IMR-90 (cell line): Measurements from ENCODE around the gene MLH1. TPM values are rescaled to one million over a fixed set of nuclear protein-coding genes. Genes with fewer than 3 reads are reported as not detected.
A peak's percentile ranks its signal among the peaks of the same experiment; 100 is the strongest.

Source experiments
- ATAC-seq: fragments of 200-7000 bp; cut with Tn5 transposase; 2 replicates; pipeline ENCODE4 v1.9.1; 2020; ENCODE audit warnings: low read depth, mild to moderate bottlenecking, moderate library complexity
- BruUV-seq: library from RNA; stranded (reverse); fragments of 400-500 nt; replicated peaks from 2 replicates; lab custom pipeline; 2021; lab: Mats Ljungman, UMichigan
- CTCF ChIA-PET: fragments of 300-600 bp; formaldehyde crosslinking; extraction: SDS; loops from one replicate; lab custom pipeline; 2021; ENCODE audit warnings: antibody characterized with exemption; lab: Yijun Ruan, JAX
- POLR2A ChIA-PET: fragments of 300-600 bp; sonication (Branson Sonifier 250); formaldehyde crosslinking; loops from one replicate; lab custom pipeline; 2022; ENCODE audit warnings: antibody characterized with exemption; ENCODE audit not compliant: unreplicated experiment; lab: Charles Lee
- DNase-seq: peaks from one replicate; pipeline ENCODE4 v3.0.0; 2013
- H2AFZ ChIP-seq: replicated peaks from 2 replicates; pipeline ENCODE3; 2013; ENCODE audit warnings: low read length, mild to moderate bottlenecking; ENCODE audit not compliant: poor library complexity
- H2AK5ac ChIP-seq: 2 replicates; pipeline ENCODE4 v1.6.1; 2013; ENCODE audit warnings: low read depth, low read length, inconsistent platforms
- H2AK9ac ChIP-seq: replicated peaks from 2 replicates; pipeline ENCODE3; 2013; ENCODE audit warnings: mild to moderate bottlenecking, low read depth, low read length, moderate library complexity; ENCODE audit not compliant: poor library complexity
- H2BK120ac ChIP-seq: 2 replicates; pipeline ENCODE4 v1.6.1; 2013; ENCODE audit warnings: low read depth, low read length, inconsistent platforms
- H2BK15ac ChIP-seq: 3 replicates; pipeline ENCODE4 v1.6.1; 2013; ENCODE audit warnings: low read depth, low read length, inconsistent platforms
- H2BK20ac ChIP-seq: 2 replicates; pipeline ENCODE4 v1.6.1; 2013; ENCODE audit warnings: low read depth, mild to moderate bottlenecking, inconsistent platforms, low read length, moderate library complexity
- H2BK5ac ChIP-seq: 2 replicates; pipeline ENCODE4 v1.6.1; 2013; ENCODE audit warnings: mild to moderate bottlenecking, low read depth, low read length, inconsistent platforms; ENCODE audit not compliant: poor library complexity, severe bottlenecking
- H3K14ac ChIP-seq: replicated peaks from 2 replicates; pipeline ENCODE4 v1.6.1; 2013; ENCODE audit warnings: low read depth, low read length, inconsistent platforms
- H3K18ac ChIP-seq: 2 replicates; pipeline ENCODE4 v1.6.1; 2013; ENCODE audit warnings: low read depth, low read length, control low read depth
- H3K23ac ChIP-seq: 2 replicates; pipeline ENCODE4 v1.6.1; 2013; ENCODE audit warnings: low read depth, low read length, inconsistent platforms
- H3K27ac ChIP-seq: 2 replicates; pipeline ENCODE4 v1.5.1; 2013; ENCODE audit warnings: mild to moderate bottlenecking, control low read depth, low read length; ENCODE audit not compliant: insufficient read depth
- H3K27me3 ChIP-seq: 2 replicates; pipeline ENCODE4 v1.6.1; 2013; ENCODE audit warnings: low read length; ENCODE audit not compliant: control insufficient read depth, insufficient read depth
- H3K36me3 ChIP-seq: 2 replicates; pipeline ENCODE4 v1.6.1; 2013; ENCODE audit warnings: low read length, mixed read lengths; ENCODE audit not compliant: control insufficient read depth, insufficient read depth
- H3K4ac ChIP-seq: 2 replicates; pipeline ENCODE4 v1.6.1; 2013; ENCODE audit warnings: low read depth, low read length, inconsistent platforms
- H3K4me1 ChIP-seq: 2 replicates; pipeline ENCODE4 v1.6.1; 2013; ENCODE audit warnings: low read length, mixed read lengths; ENCODE audit not compliant: control insufficient read depth, insufficient read depth
- H3K4me2 ChIP-seq: 2 replicates; pipeline ENCODE4 v1.6.1; 2013; ENCODE audit warnings: low read depth, mild to moderate bottlenecking, control low read depth, low read length, moderate library complexity
- H3K4me3 ChIP-seq: 2 replicates; pipeline ENCODE4 v1.5.1; 2013; ENCODE audit warnings: low read depth, mild to moderate bottlenecking, control low read depth, low read length, moderate library complexity; ENCODE audit not compliant: insufficient read depth
- H3K56ac ChIP-seq: 2 replicates; pipeline ENCODE4 v1.6.1; 2013; ENCODE audit warnings: low read length, inconsistent platforms; ENCODE audit not compliant: insufficient read depth; ENCODE audit errors: extremely low read depth
- H3K79me1 ChIP-seq, 2 experiments: 2 replicates each; pipeline ENCODE4 v1.6.1; 2013; ENCODE audit warnings: low read length in 2 of 2, inconsistent platforms in 1 of 2, low read depth in 1 of 2
- H3K9ac ChIP-seq: 2 replicates; pipeline ENCODE4 v1.6.1; 2013; ENCODE audit warnings: low read depth, low read length, control low read depth
- H3K9me1 ChIP-seq: 2 replicates; pipeline ENCODE4 v1.6.1; 2013; ENCODE audit warnings: low read length, inconsistent platforms; ENCODE audit not compliant: insufficient read depth
- H3K9me3 ChIP-seq: 2 replicates; pipeline ENCODE4 v1.6.1; 2013; ENCODE audit warnings: low read length; ENCODE audit not compliant: control insufficient read depth, insufficient read depth
- H4K20me1 ChIP-seq: 2 replicates; pipeline ENCODE4 v1.6.1; 2013; ENCODE audit warnings: low read length, inconsistent platforms; ENCODE audit not compliant: insufficient read depth
- H4K5ac ChIP-seq: 2 replicates; pipeline ENCODE4 v1.6.1; 2013; ENCODE audit warnings: mild to moderate bottlenecking, low read depth, low read length, control low read depth
- H4K8ac ChIP-seq, 2 experiments: 2 replicates each; pipeline ENCODE4 v1.6.1; 2013; ENCODE audit warnings: low read depth in 2 of 2, low read length in 2 of 2, control low read depth in 1 of 2, inconsistent platforms in 1 of 2
- H4K91ac ChIP-seq: 2 replicates; pipeline ENCODE4 v1.6.1; 2013; ENCODE audit warnings: low read depth, low read length, inconsistent platforms; ENCODE audit not compliant: insufficient read depth
- BHLHE40 ChIP-seq: fragments of 150-350 bp; IDR thresholded peaks from 2 replicates; pipeline ENCODE4 v1.6.1; 2016; ENCODE audit warnings: mild to moderate bottlenecking, low read depth, low read length
- CEBPB ChIP-seq: IDR thresholded peaks from 2 replicates; pipeline ENCODE4 v1.6.1; 2012; ENCODE audit warnings: low read depth, low read length, improper control_type of control experiment
- CHD1 ChIP-seq: IDR thresholded peaks from 2 replicates; pipeline ENCODE4 v1.6.1; 2012; ENCODE audit warnings: low read depth, low read length, improper control_type of control experiment
- CTCF ChIP-seq: conservative IDR thresholded peaks from 2 replicates; pipeline ENCODE4 v1.5.1; 2012; ENCODE audit warnings: mild to moderate bottlenecking, low read depth, low read length, improper control_type of control experiment
- ELK1 ChIP-seq: fragments of 150-350 bp; IDR thresholded peaks from 2 replicates; pipeline ENCODE4 v1.6.1; 2016; ENCODE audit warnings: low read depth, mild to moderate bottlenecking, low read length, moderate library complexity, borderline replicate concordance
- FOS ChIP-seq: fragments of 150-350 bp; IDR thresholded peaks from 2 replicates; pipeline ENCODE4 v1.6.1; 2016; ENCODE audit warnings: low read depth, low read length
- MAFK ChIP-seq: IDR thresholded peaks from 2 replicates; pipeline ENCODE4 v1.6.1; 2012; ENCODE audit warnings: low read depth, low read length, improper control_type of control experiment
- MAZ ChIP-seq: IDR thresholded peaks from 2 replicates; pipeline ENCODE4 v1.6.1; 2012; ENCODE audit warnings: low read depth, mild to moderate bottlenecking, low read length, improper control_type of control experiment, moderate library complexity, borderline replicate concordance
- MXI1 ChIP-seq: IDR thresholded peaks from 2 replicates; pipeline ENCODE4 v1.6.1; 2012; ENCODE audit warnings: low read depth, mild to moderate bottlenecking, low read length, moderate library complexity, borderline replicate concordance
- NFE2L2 ChIP-seq: fragments of 150-350 bp; IDR thresholded peaks from 2 replicates; pipeline ENCODE4 v1.6.1; 2016; ENCODE audit warnings: low read depth, mild to moderate bottlenecking, low read length
- POLR2A ChIP-seq: IDR thresholded peaks from 2 replicates; pipeline ENCODE4 v1.6.1; 2012; ENCODE audit warnings: mild to moderate bottlenecking, low read depth, low read length
- RAD21 ChIP-seq: IDR thresholded peaks from 2 replicates; pipeline ENCODE4 v1.6.1; 2012; ENCODE audit warnings: low read length, improper control_type of control experiment
- RCOR1 ChIP-seq: IDR thresholded peaks from 2 replicates; pipeline ENCODE4 v1.6.1; 2012; ENCODE audit warnings: mild to moderate bottlenecking, low read length, improper control_type of control experiment; ENCODE audit not compliant: insufficient replicate concordance
- RFX5 ChIP-seq: IDR thresholded peaks from 2 replicates; pipeline ENCODE4 v1.8.0; 2012; ENCODE audit warnings: low read depth, mild to moderate bottlenecking, low read length, moderate library complexity
- SMC3 ChIP-seq: fragments of 150-350 bp; IDR thresholded peaks from 2 replicates; pipeline ENCODE4 v1.6.1; 2016; ENCODE audit warnings: low read depth, mild to moderate bottlenecking, antibody characterized with exemption, low read length, moderate library complexity
- USF2 ChIP-seq: fragments of 150-350 bp; IDR thresholded peaks from 2 replicates; pipeline ENCODE4 v1.6.1; 2017; ENCODE audit warnings: mild to moderate bottlenecking, antibody characterized with exemption, low read length, low read depth
- dilution Hi-C: fragments of 300-500 bp; cut with HindIII; formaldehyde crosslinking; loops from one replicate; pipeline ENCODE4 v1.14.3; 2018; ENCODE audit warnings: low sequenced_read_pairs; ENCODE audit not compliant: unreplicated experiment
- in situ Hi-C: fragments of 300-500 bp; cut with MboI; formaldehyde crosslinking; loops from 3 replicates; pipeline ENCODE4 v1.14.3; 2019; ENCODE audit warnings: low sequenced_read_pairs, inconsistent platforms, mixed read lengths
- intact Hi-C: fragments of 100-400 bp; cut with micrococcal nuclease; formaldehyde crosslinking; loops from 2 replicates; pipeline ENCODE4 v1.10.0; 2022
- polyA plus RNA-seq, 3 experiments: library from polyadenylated mRNA; depleted of rRNA; stranded (reverse); fragments of >200 nt; gene quantifications; 2 replicates each; pipeline ENCODE4 v1.2.3, GENCODE V29; 2012; ENCODE audit warnings: low replicate concordance in 1 of 3
- total RNA-seq: library from RNA; depleted of rRNA; stranded (reverse); fragments of >200 nt; gene quantifications from 2 replicates; pipeline ENCODE4 v1.2.3, GENCODE V29; 2012

MLH1 gene
- total and polyA plus RNA-seq, 2 of the 4 experiments (the other 2 are of a cell fraction), result 30.2 to 54.1 TPM

GRCh38 chr3:36989568-36989967, 3.8 kb upstream of the MLH1 start:
- no peak overlapping the region for H3K4ac ChIP-seq
- dilution Hi-C loops (no loop called here), intact Hi-C loops (no loop called here), in situ Hi-C loops (no loop called here)
- H3K27ac ChIP-seq, result no peak overlapping the region
- no peak overlapping the region; the same call in 1 of the 2 replicates for H3K23ac ChIP-seq
- no peak overlapping the region for H4K5ac ChIP-seq
- H3K27me3 ChIP-seq, result no peaks in the 10 kb centered on the region
- no peak overlapping the region for H4K91ac ChIP-seq
- H3K4me1 ChIP-seq, result peaks cover 3% of the 10 kb centered on the region; the same call in 1 of the 2 replicates
- no peak overlapping the region for H4K8ac ChIP-seq
- ATAC-seq, result no peak
- peak overlapping the region; percentile 26 for H3K4me2 ChIP-seq
- H3K79me1 ChIP-seq, result peaks cover 3 to 42% of the 10 kb centered on the region in 2 experiments
- H3K9me1 ChIP-seq, result no peaks in the 10 kb centered on the region
- H2AK5ac ChIP-seq, result no peak overlapping the region
- peaks cover 22% of the 10 kb centered on the region; the same call in 1 of the 2 replicates for H4K20me1 ChIP-seq
- H3K56ac ChIP-seq, result no peak overlapping the region
- no peak overlapping the region for H3K14ac ChIP-seq
- no peak overlapping the region for H3K9ac ChIP-seq
- H3K36me3 ChIP-seq, result peaks cover 12% of the 10 kb centered on the region
- ChIA-PET CTCF (interaction anchor here (0.7 to 0.8 kb wide), 2 partner anchors 8 to 319 kb away, joined by 3 read pairs; no protein-coding TSS in a partner anchor), POLR2A (no interaction called here)
- no peak overlapping the region for H2BK20ac ChIP-seq
- no TSS peak for BruUV-seq
- H3K4me3 ChIP-seq, result no peak overlapping the region
- no peak overlapping the region for H2BK5ac ChIP-seq
- no peaks in the 10 kb centered on the region for H3K9me3 ChIP-seq
- H2AFZ ChIP-seq, result no peak overlapping the region
- no peak overlapping the region for H2BK15ac ChIP-seq
- no peak overlapping the region for H2AK9ac ChIP-seq
- no peak for DNase-seq
- TF ChIP-seq RCOR1 (no peak), USF2 (no peak), POLR2A (no peak), BHLHE40 (no peak), NFE2L2 (no peak), ELK1 (no peak), SMC3 (no peak), MAZ (no peak), CTCF (no peak), RAD21 (no peak), RFX5 (no peak), MAFK (no peak), CEBPB (no peak), CHD1 (no peak), MXI1 (no peak), FOS (no peak)
- H3K18ac ChIP-seq, result no peak overlapping the region
- H2BK120ac ChIP-seq, result no peak overlapping the region
